HepG2 (cell line): ENCODE data around the gene E2F3. TPM values are rescaled to one million over a fixed set of nuclear protein-coding genes. Genes with fewer than 3 reads are reported as not detected.

Source experiments
- ATF1 ChIP-seq: IDR thresholded peaks from 2 replicates; pipeline ENCODE4 v1.6.1; 2016; ENCODE audit warnings: mild to moderate bottlenecking, control low read depth
- GTF2F1 ChIP-seq: fragments of 150-350 bp; IDR thresholded peaks from 2 replicates; pipeline ENCODE4 v1.6.1; 2014; ENCODE audit warnings: low read length
- KDM1A ChIP-seq: IDR thresholded peaks from 2 replicates; pipeline ENCODE4 v1.6.1; 2016; ENCODE audit warnings: missing compliant biosample characterization
- KDM4B ChIP-seq: sonication (generic); formaldehyde crosslinking; IDR thresholded peaks from 2 replicates; pipeline ENCODE4 v1.4.0; 2020; ENCODE audit warnings: missing genetic modification reagents
- MBNL3 ChIP-seq: fragments of 250-450 bp; sonication (Bioruptor Pico); conservative IDR thresholded peaks from 2 replicates; pipeline ENCODE4 v1.8.0; 2022; ENCODE audit warnings: mild to moderate bottlenecking, inconsistent platforms
- NCOA1 ChIP-seq: sonication (generic); formaldehyde crosslinking; IDR thresholded peaks from 2 replicates; pipeline ENCODE4 v1.9.0; 2021; ENCODE audit warnings: missing genetic modification reagents
- PHF8 ChIP-seq: sonication (generic); formaldehyde crosslinking; IDR thresholded peaks from 2 replicates; pipeline ENCODE4 v1.5.0; 2020; ENCODE audit warnings: missing genetic modification reagents
- POLR2AphosphoS2 ChIP-seq: IDR thresholded peaks from 2 replicates; pipeline ENCODE4 v1.6.1; 2011; ENCODE audit warnings: low read depth, low read length, improper control_type of control experiment
- POLR2G ChIP-seq: fragments of 200-400 bp; formaldehyde crosslinking; IDR thresholded peaks from 2 replicates; pipeline ENCODE4 v1.6.1; 2018; ENCODE audit warnings: mild to moderate bottlenecking, low read depth, low read length, moderate library complexity
- PRMT3 ChIP-seq: sonication (generic); formaldehyde crosslinking; IDR thresholded peaks from 2 replicates; pipeline ENCODE4 v1.8.1; 2022; ENCODE audit warnings: low read depth, mild to moderate bottlenecking, moderate library complexity, missing genetic modification reagents, borderline replicate concordance
- SALL2 ChIP-seq: sonication (generic); formaldehyde crosslinking; IDR thresholded peaks from 2 replicates; pipeline ENCODE4 v1.8.1; 2023; ENCODE audit warnings: mild to moderate bottlenecking, missing genetic modification reagents, inconsistent platforms
- SOX5 ChIP-seq: IDR thresholded peaks from 2 replicates; pipeline ENCODE4 v1.6.1; 2016; ENCODE audit warnings: borderline replicate concordance
- SP4 ChIP-seq: sonication (generic); formaldehyde crosslinking; IDR thresholded peaks from 2 replicates; pipeline ENCODE4 v1.8.1; 2023; ENCODE audit warnings: mild to moderate bottlenecking, missing genetic modification reagents
- TSC22D2 ChIP-seq: sonication (generic); formaldehyde crosslinking; IDR thresholded peaks from 2 replicates; pipeline ENCODE4 v1.5.1; 2020; ENCODE audit warnings: missing genetic modification reagents, mild to moderate bottlenecking, borderline replicate concordance
- ZFP62 ChIP-seq: sonication (generic); formaldehyde crosslinking; IDR thresholded peaks from 2 replicates; pipeline ENCODE4 v1.4.0; 2020; ENCODE audit warnings: missing genetic modification reagents
- ZNF160 ChIP-seq: sonication (generic); formaldehyde crosslinking; IDR thresholded peaks from 2 replicates; pipeline ENCODE4 v1.8.0; 2022; ENCODE audit warnings: mild to moderate bottlenecking, inconsistent platforms, missing genetic modification reagents
- ZNF235 ChIP-seq: sonication (generic); formaldehyde crosslinking; IDR thresholded peaks from 2 replicates; pipeline ENCODE4 v1.8.1; 2023; ENCODE audit warnings: mild to moderate bottlenecking, missing genetic modification reagents, borderline replicate concordance
- ZNF274 ChIP-seq: sonication (generic); formaldehyde crosslinking; IDR thresholded peaks from 2 replicates; pipeline ENCODE4 v1.5.1; 2020; ENCODE audit warnings: mild to moderate bottlenecking, missing genetic modification reagents
- ZNF33A ChIP-seq: sonication (generic); formaldehyde crosslinking; IDR thresholded peaks from 2 replicates; pipeline ENCODE4 v1.5.1; 2020; ENCODE audit warnings: missing genetic modification reagents, mild to moderate bottlenecking, moderate library complexity, borderline replicate concordance
- ZNF34 ChIP-seq: sonication (generic); formaldehyde crosslinking; IDR thresholded peaks from 2 replicates; pipeline ENCODE4 v1.4.0; 2020; ENCODE audit warnings: mild to moderate bottlenecking, missing genetic modification reagents, borderline replicate concordance
- ZNF567 ChIP-seq: sonication (generic); formaldehyde crosslinking; IDR thresholded peaks from 2 replicates; pipeline ENCODE4 v1.8.1; 2023; ENCODE audit warnings: mild to moderate bottlenecking, missing genetic modification reagents, borderline replicate concordance
- ZNF768 ChIP-seq: sonication (generic); formaldehyde crosslinking; IDR thresholded peaks from 2 replicates; pipeline ENCODE4 v1.4.0; 2020; ENCODE audit warnings: missing genetic modification reagents
- polyA plus RNA-seq, 8 experiments: library from polyadenylated mRNA; depleted of rRNA in 3 of 8; stranded (reverse) in 7 of 8; unstranded in 1 of 8; fragments of >200 nt; fragmentation: Illumina TruSeq in 4 of 8; extraction: Trizol in 4 of 8; gene quantifications; 2 replicates each; pipeline versions ENCODE4 v1.2.1 to v1.2.3, GENCODE V29; 2011 to 2016; ENCODE audit warnings: low read depth in 4 of 8, missing spikeins in 1 of 8, mixed read lengths in 1 of 8; ENCODE audit not compliant: insufficient read depth in 1 of 8
- total RNA-seq, 5 experiments: library from RNA; depleted of rRNA; stranded (reverse); fragments of >200 nt; fragmentation: Illumina TruSeq; extraction: Trizol; gene quantifications; 2 replicates each; pipeline ENCODE4 v1.2.3, GENCODE V29; 2016; ENCODE audit warnings: low read depth in 1 of 5

E2F3 gene
- total and polyA plus RNA-seq, 2 of the 13 experiments (the other 11 are each of a cell fraction or from before 2014, with no cell fraction given), result 8.5 to 12.7 TPM

DNA sequence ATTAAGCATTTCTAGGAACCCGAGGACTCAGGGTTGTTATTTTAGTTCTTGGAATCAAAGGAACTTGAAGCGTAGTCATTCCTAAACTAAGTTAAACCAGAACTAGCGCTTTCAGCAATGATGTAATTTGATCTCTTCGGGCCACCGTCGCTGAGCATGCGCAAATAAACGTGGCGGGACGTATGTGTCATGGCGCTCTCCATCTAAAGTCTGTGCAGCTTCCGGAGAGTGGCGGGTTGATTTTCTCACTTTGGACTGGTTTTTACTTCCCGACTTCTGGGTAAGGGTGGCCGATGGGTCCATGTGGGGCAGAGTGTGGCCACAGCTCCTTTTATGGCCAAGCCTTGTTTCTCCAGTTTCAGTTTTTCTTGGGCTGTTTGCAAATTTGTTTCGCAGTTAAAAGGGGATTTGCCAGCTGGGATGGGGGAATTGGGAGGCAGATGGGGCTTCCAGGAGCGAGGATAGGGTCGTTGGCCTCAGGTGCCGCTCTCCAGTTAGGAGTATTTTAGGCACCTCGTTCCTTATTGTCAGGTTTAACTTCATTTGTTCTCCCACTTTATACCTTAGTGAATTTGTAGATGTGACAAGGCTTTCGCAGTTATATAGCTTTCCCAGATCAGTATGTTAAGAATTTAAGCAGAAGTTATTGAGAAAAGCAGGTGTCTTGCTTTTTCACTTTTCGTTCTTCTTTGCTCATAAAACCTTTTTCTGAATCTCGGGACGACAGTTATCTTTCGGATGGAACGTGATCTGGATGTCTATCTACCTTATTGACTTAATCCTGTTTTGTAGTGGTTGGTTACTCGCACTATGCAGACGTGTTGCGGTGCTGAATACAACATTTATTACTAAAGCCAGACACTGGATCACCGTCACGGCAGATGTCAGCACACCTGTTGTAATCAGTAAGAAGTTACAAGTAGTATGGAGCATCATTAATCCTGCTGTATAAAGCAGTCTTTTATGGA is 132.9 kb downstream of the E2F3 start, which contains the start of gene CDKAL1 (continued):
- TF ChIP-seq KDM4B (CRISPR knock-in tag), result no peak
- TF ChIP-seq PHF8 (CRISPR knock-in tag), result peak; percentile 78
- no peak for TF ChIP-seq POLR2AphosphoS2
- TF ChIP-seq ZNF567 (CRISPR knock-in tag), result no peak; the same call in 1 of the 2 replicates
- TF ChIP-seq ATF1, result peak; percentile 83
- TF ChIP-seq GTF2F1, result no peak
- TF ChIP-seq ZNF33A, result no peak; the same call in 1 of the 2 replicates
- TF ChIP-seq ZNF160 (CRISPR knock-in tag), result no peak
- TF ChIP-seq ZNF274 (CRISPR knock-in tag), result peak; percentile 68; the same call in 1 of the 2 replicates
- TF ChIP-seq SP4 (CRISPR knock-in tag), result no peak
- TF ChIP-seq ZNF768 (CRISPR knock-in tag), result no peak
- no peak for TF ChIP-seq MBNL3
- TF ChIP-seq ZNF235 (CRISPR knock-in tag), result no peak
- TF ChIP-seq KDM1A (CRISPR knock-in tag), result no peak
- TF ChIP-seq ZFP62, result no peak
- 0 out of 2 replicates have a peak, but pooled peaks have one; percentile 29 for TF ChIP-seq ZNF34
- TF ChIP-seq NCOA1, result no peak
- no peak for TF ChIP-seq TSC22D2 (CRISPR knock-in tag)
- peak; percentile 36; the same call in 1 of the 2 replicates for TF ChIP-seq SOX5
- no peak for TF ChIP-seq PRMT3 (CRISPR knock-in tag)
- TF ChIP-seq POLR2G, result peak; percentile 92
- TF ChIP-seq SALL2, result peak; percentile 72; the same call in 1 of the 2 replicates
